ENCODE data around the gene ATP2A2.

ATP2A2 gene

DNA sequence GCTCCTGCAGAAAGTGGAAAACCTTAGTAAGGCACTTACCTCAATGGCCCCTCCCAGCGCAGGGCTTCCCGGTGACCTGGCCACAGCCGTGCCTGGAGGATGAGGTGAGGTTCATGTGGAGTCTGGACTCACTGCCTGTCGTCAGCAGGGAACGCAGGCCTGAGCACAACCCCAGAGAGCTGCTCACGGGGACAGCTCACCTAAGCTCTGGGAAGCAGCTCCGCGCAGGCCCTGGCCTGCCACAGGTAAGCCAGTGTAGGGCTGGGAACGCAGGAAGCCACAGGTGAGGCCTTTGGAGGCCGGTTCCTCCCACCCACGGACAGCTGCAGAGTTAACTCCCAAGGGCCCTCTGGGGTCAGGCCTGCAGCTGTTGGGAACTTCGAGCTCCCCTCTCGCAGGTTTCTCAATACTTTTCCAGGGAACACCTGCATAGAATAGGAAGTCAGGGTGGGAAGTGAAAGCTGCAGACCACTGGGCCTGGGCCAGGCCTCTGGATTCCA lies 89.7 kb downstream of the ATP2A2 start:
- no peaks in the 10 kb centered on the region for H3K27me3 ChIP-seq (ENCODE audit: control insufficient read depth, insufficient read depth, low read length)
- TF ChIP-seq, protein P1, sequence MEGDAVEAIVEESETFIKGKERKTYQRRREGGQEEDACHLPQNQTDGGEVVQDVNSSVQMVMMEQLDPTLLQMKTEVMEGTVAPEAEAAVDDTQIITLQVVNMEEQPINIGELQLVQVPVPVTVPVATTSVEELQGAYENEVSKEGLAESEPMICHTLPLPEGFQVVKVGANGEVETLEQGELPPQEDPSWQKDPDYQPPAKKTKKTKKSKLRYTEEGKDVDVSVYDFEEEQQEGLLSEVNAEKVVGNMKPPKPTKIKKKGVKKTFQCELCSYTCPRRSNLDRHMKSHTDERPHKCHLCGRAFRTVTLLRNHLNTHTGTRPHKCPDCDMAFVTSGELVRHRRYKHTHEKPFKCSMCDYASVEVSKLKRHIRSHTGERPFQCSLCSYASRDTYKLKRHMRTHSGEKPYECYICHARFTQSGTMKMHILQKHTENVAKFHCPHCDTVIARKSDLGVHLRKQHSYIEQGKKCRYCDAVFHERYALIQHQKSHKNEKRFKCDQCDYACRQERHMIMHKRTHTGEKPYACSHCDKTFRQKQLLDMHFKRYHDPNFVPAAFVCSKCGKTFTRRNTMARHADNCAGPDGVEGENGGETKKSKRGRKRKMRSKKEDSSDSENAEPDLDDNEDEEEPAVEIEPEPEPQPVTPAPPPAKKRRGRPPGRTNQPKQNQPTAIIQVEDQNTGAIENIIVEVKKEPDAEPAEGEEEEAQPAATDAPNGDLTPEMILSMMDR (IDR thresholded peaks at IDR 0.05): no peak
- no peaks in the 10 kb centered on the region for H3K9me3 ChIP-seq (ENCODE audit: control insufficient read depth, low read length)
- no peaks in the 10 kb centered on the region for H3K36me3 ChIP-seq (ENCODE audit: control insufficient read depth, insufficient read depth, low read length)
- no peak overlapping the region for H3K27ac ChIP-seq
- H2AFZ ChIP-seq: no peak overlapping the region
- H3K4me2 ChIP-seq (ENCODE audit: low read length): no peak overlapping the region
- H3K4me3 ChIP-seq (ENCODE audit: low read depth, low read length): no peak overlapping the region
- H3K79me2 ChIP-seq: no peaks in the 10 kb centered on the region
- H3K9ac ChIP-seq: no peak overlapping the region
- no peaks in the 10 kb centered on the region for H3K4me1 ChIP-seq

DNA sequence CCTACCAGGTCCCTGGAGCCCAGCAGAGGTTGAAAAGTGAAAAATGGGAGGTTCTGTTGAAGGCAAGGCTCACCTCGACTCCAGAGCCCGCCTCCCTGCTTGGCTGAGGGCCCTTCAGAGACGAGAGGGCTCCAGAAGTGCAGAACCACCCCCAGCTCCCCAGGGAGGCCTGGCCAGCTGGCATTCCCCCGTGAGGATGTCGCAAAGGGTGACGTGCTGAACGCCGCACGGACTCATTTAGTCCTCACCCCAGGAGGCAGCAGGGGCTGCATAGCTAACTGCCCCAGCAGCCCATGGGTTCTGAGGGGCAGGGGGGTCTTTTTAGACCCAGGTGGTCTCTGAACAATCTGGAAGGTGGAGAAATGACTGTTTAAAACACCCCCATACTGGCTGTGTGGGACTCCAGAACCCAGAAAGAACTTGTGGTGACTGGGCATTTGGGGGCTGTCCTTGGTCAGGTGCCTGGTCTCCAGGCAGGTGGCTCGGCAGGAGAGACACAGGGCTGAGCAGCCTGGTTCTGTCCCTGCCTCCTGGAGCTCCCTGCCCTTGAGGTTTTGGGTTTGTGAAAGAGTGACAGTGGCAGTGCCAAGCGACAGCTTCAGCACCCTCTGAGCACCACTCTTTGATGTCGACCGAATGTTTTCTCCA lies 90.5 kb downstream of the ATP2A2 start:
- H3K27ac ChIP-seq: no peak overlapping the region
- no peaks in the 10 kb centered on the region for H3K36me3 ChIP-seq (ENCODE audit: control insufficient read depth, insufficient read depth, low read length)
- H3K79me2 ChIP-seq: no peaks in the 10 kb centered on the region
- no peak overlapping the region for H2AFZ ChIP-seq
- no peak overlapping the region for H3K4me3 ChIP-seq (ENCODE audit: low read depth, low read length)
- no peak overlapping the region for H3K4me2 ChIP-seq (ENCODE audit: low read length)
- H3K9me3 ChIP-seq (ENCODE audit: control insufficient read depth, low read length): no peaks in the 10 kb centered on the region
- no peak overlapping the region for H3K9ac ChIP-seq
- no peaks in the 10 kb centered on the region for H3K27me3 ChIP-seq (ENCODE audit: control insufficient read depth, insufficient read depth, low read length)
- TF ChIP-seq, protein P1 (IDR thresholded peaks at IDR 0.05): no peak
- no peaks in the 10 kb centered on the region for H3K4me1 ChIP-seq

DNA sequence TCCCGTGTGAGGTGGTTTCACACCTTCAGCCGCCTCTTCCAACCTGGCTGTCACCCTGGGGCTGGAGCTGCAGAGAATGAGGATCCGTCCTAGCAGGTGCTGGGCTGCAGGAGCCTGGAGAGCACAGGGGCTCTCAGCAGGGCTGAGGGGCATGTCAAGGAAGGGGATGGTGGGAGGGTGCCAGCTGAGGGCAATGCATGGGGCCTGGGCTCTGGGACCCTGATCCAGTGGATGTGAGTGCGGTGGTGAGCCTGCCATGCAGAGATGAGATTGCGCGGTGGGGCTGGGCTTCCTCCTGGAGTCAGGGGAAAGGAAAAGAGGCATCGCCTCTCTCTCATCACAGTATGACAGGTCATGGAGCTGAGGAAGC lies 91.0 kb downstream of the ATP2A2 start:
- Histone ChIP-seq H3K4me1 (no peaks in the 10 kb centered on the region), H3K36me3 (ENCODE audit: control insufficient read depth, insufficient read depth, low read length) (no peaks in the 10 kb centered on the region)

DNA sequence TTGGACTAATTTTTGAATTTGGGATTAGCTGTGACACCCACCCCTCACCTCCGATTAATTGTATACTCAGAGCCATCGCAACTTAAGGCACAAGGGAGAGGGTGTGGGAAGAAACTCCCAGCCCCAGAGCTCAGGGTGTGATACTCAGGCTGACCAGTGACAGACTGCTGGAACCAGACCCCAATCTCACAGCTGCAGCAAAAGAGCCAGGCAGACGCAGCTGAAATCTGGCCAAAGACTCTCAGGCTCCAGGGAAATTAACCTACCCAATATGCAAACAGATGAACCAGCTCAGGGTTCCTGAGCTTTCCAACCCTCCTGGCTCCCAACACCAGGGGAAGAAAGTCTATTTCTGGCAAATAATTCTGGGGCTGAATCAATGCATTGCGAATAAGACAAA lies 92.0 kb downstream of the ATP2A2 start:
- Histone ChIP-seq H2AFZ (no peak overlapping the region), H3K27ac (no peak overlapping the region), H3K27me3 (ENCODE audit: control insufficient read depth, insufficient read depth, low read length) (no peaks in the 10 kb centered on the region), H3K36me3 (ENCODE audit: control insufficient read depth, insufficient read depth, low read length) (no peaks in the 10 kb centered on the region), H3K9me3 (ENCODE audit: control insufficient read depth, low read length) (no peaks in the 10 kb centered on the region), H3K79me2 (no peaks in the 10 kb centered on the region), H3K4me3 (ENCODE audit: low read depth, low read length) (no peak overlapping the region), H3K9ac (no peak overlapping the region), H3K4me1 (no peaks in the 10 kb centered on the region), H3K4me2 (ENCODE audit: low read length) (no peak overlapping the region)
- TF ChIP-seq, protein P1 (IDR thresholded peaks at IDR 0.05): no peak

More for the DNA sequence above, 91.0 kb downstream of the ATP2A2 start:
- Histone ChIP-seq H3K27me3 (ENCODE audit: control insufficient read depth, insufficient read depth, low read length) (no peaks in the 10 kb centered on the region), H3K79me2 (no peaks in the 10 kb centered on the region), H3K9ac (no peak overlapping the region), H3K27ac (no peak overlapping the region), H2AFZ (no peak overlapping the region), H3K9me3 (ENCODE audit: control insufficient read depth, low read length) (no peaks in the 10 kb centered on the region), H3K4me3 (ENCODE audit: low read depth, low read length) (no peak overlapping the region), H3K4me2 (ENCODE audit: low read length) (no peak overlapping the region)
- TF ChIP-seq, protein P1 (IDR thresholded peaks at IDR 0.05): no peak

DNA sequence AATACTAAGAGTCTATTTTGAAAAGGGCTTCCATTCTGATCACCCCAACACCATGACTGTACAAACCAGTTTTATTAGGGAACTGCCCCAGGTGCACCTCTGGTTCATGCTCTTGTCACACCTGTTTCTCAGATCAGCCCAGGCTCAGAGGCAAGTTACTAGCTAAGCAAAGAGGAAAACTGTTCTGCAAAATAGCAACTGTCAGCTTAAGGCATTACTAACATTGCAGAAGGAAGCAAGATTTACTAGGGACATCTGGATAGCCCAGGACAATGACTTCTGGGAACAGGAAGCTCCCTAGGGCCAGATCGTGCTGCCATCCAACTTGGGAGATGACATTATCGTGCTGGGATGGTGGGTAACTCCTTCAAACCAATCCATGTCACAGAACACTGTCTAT lies 92.4 kb downstream of the ATP2A2 start:
- Histone ChIP-seq H3K4me1 (no peaks in the 10 kb centered on the region), H3K4me3 (ENCODE audit: low read depth, low read length) (no peak overlapping the region), H3K4me2 (ENCODE audit: low read length) (no peak overlapping the region), H2AFZ (no peak overlapping the region), H3K27me3 (ENCODE audit: control insufficient read depth, insufficient read depth, low read length) (no peaks in the 10 kb centered on the region), H3K9ac (no peak overlapping the region), H3K27ac (no peak overlapping the region), H3K9me3 (ENCODE audit: control insufficient read depth, low read length) (no peaks in the 10 kb centered on the region), H3K79me2 (no peaks in the 10 kb centered on the region), H3K36me3 (ENCODE audit: control insufficient read depth, insufficient read depth, low read length) (no peaks in the 10 kb centered on the region)
- TF ChIP-seq, protein P1 (IDR thresholded peaks at IDR 0.05): no peak
